SK-N-MC (cell line): ENCODE measurements around the gene SNRPD3.

Source experiments
- EZH2 ChIP-seq: fragments of 200-600 bp; sonication (generic); IDR thresholded peaks from one replicate; pipeline ENCODE4 v1.6.1; 2017; ENCODE audit warnings: antibody characterized with exemption
- POLR2AphosphoS5 ChIP-seq: IDR thresholded peaks from 2 replicates; pipeline ENCODE4 v1.6.1; 2012; ENCODE audit warnings: mild to moderate bottlenecking, low read depth, low read length, borderline replicate concordance

- TF ChIP-seq POLR2AphosphoS5 (no peak), EZH2 (no peak)
Observed at GRCh38 chr22:24587948-24588347, 32.1 kb downstream of the SNRPD3 start.
